Adrenal gland (tissue), 12 donors: ENCODE measurements around the gene DGKG. TPM values are rescaled to one million over a fixed set of nuclear protein-coding genes. Genes with fewer than 3 reads are reported as not detected.

ENCODE experiments used
- DNase-seq, 7 donors: peaks; one replicate each; pipeline ENCODE4 v3.0.0-alpha.2; 2019 to 2020
- H3K27ac ChIP-seq, 5 donors: fragments of 200-600 bp; sonication (generic) in 4 of 5; 1 replicate in 3 of 5; 2 replicates in 2 of 5; pipeline versions ENCODE4 v1.5.1 to v1.8.0; 2016 to 2020; ENCODE audit warnings: mild to moderate bottlenecking in 1 of 5
- H3K27me3 ChIP-seq: fragments of 200-600 bp; 2 replicates; pipeline ENCODE4 v1.8.0; 2021
- H3K36me3 ChIP-seq, 2 donors: fragments of 200-600 bp; replicated peaks in 1 of 2; 1 replicate in 1 of 2; 2 replicates in 1 of 2; pipeline versions ENCODE4 v1.5.1 to v1.8.0; 2018 to 2022
- H3K4me1 ChIP-seq, 2 donors: fragments of 200-600 bp; replicated peaks in 1 of 2; 1 replicate in 1 of 2; 2 replicates in 1 of 2; pipeline versions ENCODE4 v1.5.1 to v1.8.0; 2018 to 2021
- H3K4me3 ChIP-seq, 4 donors: fragments of 200-600 bp; sonication (generic) in 3 of 4; one replicate each; pipeline ENCODE4 v1.5.1; 2016 to 2018
- H3K9me3 ChIP-seq, 3 donors: fragments of 200-600 bp; sonication (generic) in 1 of 3; replicated peaks in 1 of 3; 1 replicate in 2 of 3; 2 replicates in 1 of 3; pipeline versions ENCODE4 v1.5.1 to v1.8.0; 2016 to 2021
- CTCF ChIP-seq, 6 experiments: fragments of 450-650 bp in 4 of 6; fragments of 200-600 bp in 2 of 6; sonication (generic) in 1 of 6; IDR thresholded peaks; 1 replicate in 5 of 6; 2 replicates in 1 of 6; pipeline versions ENCODE4 v1.5.1 to v1.8.0; 2016 to 2021; ENCODE audit warnings: antibody characterized with exemption in 6 of 6, mild to moderate bottlenecking in 2 of 6, moderate library complexity in 1 of 6
- POLR2A ChIP-seq, 2 donors: fragments of 450-650 bp; IDR thresholded peaks; one replicate each; pipeline ENCODE4 v1.6.1; 2017; ENCODE audit warnings: antibody characterized with exemption in 2 of 2, mild to moderate bottlenecking in 2 of 2, moderate library complexity in 1 of 2
- WGBS, 4 donors: extraction: QIAGEN DNeasy Blood & Tissue Kit in 2 of 4; methylation state at CpG; one replicate each; pipeline versions ENCODE4 v1.1.5 to v1.1.7; 2013 to 2017; 5-methylcytosine and 5-hydroxymethylcytosine counted together
- intact Hi-C, 2 donors: fragments of 100-400 bp; cut with DNase I; formaldehyde crosslinking; loops; one replicate each; pipeline versions ENCODE4 v1.14.1 to v1.15.0; 2022 to 2023
- polyA plus RNA-seq, 3 donors: library from polyadenylated mRNA; stranded (reverse); fragments of 200-250 nt in 2 of 3; fragments of 350-450 nt in 1 of 3; fragmentation: Illumina TruSeq in 1 of 3; extraction: RNeasy Lipid Tissue Mini Kit (QIAGEN cat#74804) in 1 of 3; gene quantifications; one replicate each; pipeline ENCODE4 v1.2.3, GENCODE V29; 2013 to 2014
- total RNA-seq, 9 donors: library from RNA; depleted of rRNA in 4 of 9; stranded (reverse); fragments of >200 nt in 4 of 9; fragments of 120-200 nt in 1 of 9; fragmentation: NEBNext Ultra II Directional in 1 of 9; extraction: Animal tissue kit (Norgen Biotek cat#: 25700) in 1 of 9; gene quantifications; one replicate each; pipeline versions ENCODE4 v1.1.0 to v1.2.4, GENCODE V29; 2013 to 2023
- donor health status: healthy with polysubstance abuse.
- donor health status: Bipolar disorder and iron deficiency.
- donor health status: DM: yes; HTN: yes; CAD: no.
- donor health status: DM: no; HTN: no; CAD: no.
- donor health status: DM: no; HTN: no; CAD: no.
- donor health status: DM: yes; HTN: yes; CAD: no.

The DGKG gene
- total and polyA plus RNA-seq, 12 donors: 2.9 to 43.7 (median 28.3) TPM

DNA sequence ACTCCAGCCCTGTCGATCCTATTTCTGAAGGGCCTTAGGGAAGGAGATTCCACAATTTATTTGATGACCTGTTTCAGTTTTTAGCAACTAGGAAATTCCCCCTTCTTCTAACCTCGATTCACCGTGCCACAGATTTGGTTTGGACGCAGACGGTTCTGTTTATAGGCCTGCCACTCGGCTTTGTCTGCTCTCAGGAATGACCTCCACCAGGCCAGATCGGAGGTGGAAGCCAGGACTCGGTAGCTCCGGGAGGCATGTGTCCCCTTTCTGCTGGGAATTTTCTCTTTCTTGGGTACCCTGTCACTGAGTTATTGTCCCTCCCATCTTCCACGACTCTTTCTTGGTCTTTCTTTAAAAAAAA, 167.6 kb downstream of the DGKG start:
- Histone ChIP-seq H3K9me3 (no peaks in the 10 kb centered on the region), H3K36me3 (no peaks in the 10 kb centered on the region), H3K4me3 (no peak overlapping the region), H3K27ac (no peak overlapping the region), H3K4me1 (no peaks in the 10 kb centered on the region), H3K27me3 (no peaks in the 10 kb centered on the region)
- TF ChIP-seq POLR2A (IDR thresholded peaks at IDR 0.05): no peak
- TF ChIP-seq CTCF (IDR thresholded peaks at IDR 0.05): no peak
- WGBS, 4 donors: 60 to 84% (median 72%) methylated on average over 10 of the region's 10 CpGs
- DNase-seq: no peak
- intact Hi-C loops: no loop called here

DNA sequence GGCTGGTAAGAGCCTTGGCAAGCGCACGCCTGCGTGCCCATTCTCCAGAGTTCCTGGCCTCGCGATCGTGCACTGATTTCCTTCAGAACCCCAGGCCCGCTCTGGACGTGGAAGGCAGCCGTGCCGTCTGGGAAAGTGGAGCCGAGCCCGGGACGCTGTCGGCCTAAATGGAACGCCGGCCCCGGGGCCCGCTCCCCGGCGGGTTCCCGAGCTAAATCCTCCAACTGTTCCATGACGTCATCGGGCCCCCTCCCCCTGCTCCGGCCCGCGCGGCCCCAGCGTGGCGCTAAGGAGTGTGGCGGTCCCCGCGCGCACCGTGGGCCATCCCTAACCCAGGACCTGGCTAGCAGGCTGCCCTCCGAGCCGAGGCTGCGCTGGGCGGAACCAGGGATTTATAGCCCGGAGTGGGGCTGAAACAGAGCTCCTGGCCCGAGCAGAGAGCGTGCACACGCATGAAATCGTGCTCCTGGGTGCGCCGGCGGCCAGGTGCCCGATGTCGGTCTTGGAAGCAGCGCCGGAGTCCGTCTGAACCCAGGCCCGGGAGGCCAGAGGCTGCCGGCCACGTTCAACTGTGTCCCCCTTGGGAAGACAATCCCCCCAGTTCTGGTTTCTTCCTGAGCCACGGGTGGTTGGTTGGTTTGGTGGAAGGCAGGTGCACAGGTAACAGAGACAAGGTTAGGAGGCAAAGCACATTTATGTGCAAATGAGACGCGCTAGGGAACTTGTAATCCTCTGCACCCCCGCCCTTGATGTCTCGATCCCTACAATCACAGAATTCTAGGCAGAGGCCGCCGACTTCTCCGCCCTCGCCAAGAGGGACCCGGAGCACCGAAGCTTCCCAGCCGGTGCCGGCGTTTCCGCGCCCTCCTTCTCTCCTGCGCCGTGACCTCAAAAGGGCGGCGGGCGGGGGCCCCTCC, 168.2 kb downstream of the DGKG start:
- WGBS, 4 donors: 51 to 69% (median 56%) methylated on average over 29 to 75 of the region's 75 CpGs
- H3K27me3 ChIP-seq: no peaks in the 10 kb centered on the region
- no peak overlapping the region for H3K27ac ChIP-seq
- H3K4me3 ChIP-seq: peak overlapping the region in 1 of 4 donors; percentile 28
- DNase-seq: peak in 1 of 7 donors; percentile 10
- TF ChIP-seq POLR2A (IDR thresholded peaks at IDR 0.05) (no peak), CTCF (IDR thresholded peaks at IDR 0.05) (no peak)
- no peaks in the 10 kb centered on the region for H3K9me3 ChIP-seq
- intact Hi-C loops: no loop called here
- H3K36me3 ChIP-seq: no peaks in the 10 kb centered on the region
- no peaks in the 10 kb centered on the region for H3K4me1 ChIP-seq

DNA sequence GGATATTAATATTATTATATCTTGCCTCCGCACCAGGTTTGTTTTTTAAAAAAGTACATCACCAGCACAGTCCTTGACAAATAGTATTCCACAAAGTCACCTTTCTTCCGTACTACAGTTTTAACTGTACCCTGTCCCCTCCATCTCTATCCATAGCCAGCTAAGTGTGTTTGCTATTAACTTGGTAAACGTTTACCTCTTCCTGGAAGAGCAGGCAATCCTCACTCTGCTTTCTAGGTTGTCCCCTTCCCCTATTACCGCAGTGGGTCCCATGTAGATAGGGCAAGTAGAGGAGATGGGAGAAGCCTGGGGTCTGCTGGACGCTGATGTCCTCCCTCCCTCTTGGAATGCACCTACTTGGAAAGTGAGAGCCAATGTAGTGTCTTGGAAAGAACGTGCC, 169.2 kb downstream of the DGKG start:
- intact Hi-C loops: no loop called here
- 87 to 94% (median 91%) methylated on average over 6 of the region's 6 CpGs for WGBS, 4 donors
- TF ChIP-seq POLR2A (IDR thresholded peaks at IDR 0.05) (no peak), CTCF (IDR thresholded peaks at IDR 0.05) (no peak)
- no peak overlapping the region for H3K27ac ChIP-seq
- no peaks in the 10 kb centered on the region for H3K27me3 ChIP-seq
- no peak for DNase-seq
- no peaks in the 10 kb centered on the region for H3K9me3 ChIP-seq
- no peaks in the 10 kb centered on the region for H3K4me1 ChIP-seq
- no peaks in the 10 kb centered on the region for H3K36me3 ChIP-seq
- H3K4me3 ChIP-seq: no peak overlapping the region

- Histone ChIP-seq H3K4me3 (no peak overlapping the region), H3K9me3 (no peaks in the 10 kb centered on the region), H3K27me3 (no peaks in the 10 kb centered on the region), H3K4me1 (no peaks in the 10 kb centered on the region), H3K27ac (no peak overlapping the region), H3K36me3 (no peaks in the 10 kb centered on the region)
- no peak for DNase-seq
- WGBS, 4 donors: 95 to 99% (median 98%) methylated on average over 2 of the region's 2 CpGs
- no peak for TF ChIP-seq CTCF (IDR thresholded peaks at IDR 0.05)
- no peak for TF ChIP-seq POLR2A (IDR thresholded peaks at IDR 0.05)
- intact Hi-C loops: no loop called here
These were observed 172.5 kb downstream of the DGKG start for GRCh38 chr3:186189492-186189891.
